Thyroid gland (tissue), 4 donors: ENCODE data around the gene EZH1.

Experiments
- CTCF ChIP-seq, 6 experiments: fragments of 200-600 bp in 3 of 6; fragments of 450-650 bp in 3 of 6; sonication (generic) in 3 of 6; IDR thresholded peaks; one replicate each; pipeline ENCODE4 v1.5.1; 2016 to 2019; ENCODE audit warnings: antibody characterized with exemption in 6 of 6, mild to moderate bottlenecking in 2 of 6, inconsistent platforms in 1 of 6, moderate library complexity in 1 of 6
- POLR2A ChIP-seq, 2 donors: fragments of 450-650 bp; IDR thresholded peaks; one replicate each; pipeline ENCODE4 v1.6.1; 2017; ENCODE audit warnings: antibody characterized with exemption in 2 of 2, mild to moderate bottlenecking in 2 of 2, moderate library complexity in 1 of 2

GRCh38 chr17:42667088-42667951 lies 77.5 kb downstream of the EZH1 start:
- TF ChIP-seq CTCF (IDR thresholded peaks at IDR 0.05) (no peak), POLR2A (IDR thresholded peaks at IDR 0.05) (no peak)
